WERI-Rb-1 (cell line): ENCODE data around the gene UBB.
"Not testable (repeated sequence)": the region's sequence is repeated elsewhere in the genome, so short reads cannot be mapped to it uniquely, and the experiment has no call there.

Experiments
- DNase-seq: peaks from one replicate; pipeline ENCODE4 v3.0.0-alpha.2; 2020
- H3K27ac ChIP-seq: fragments of 250-450 bp; sonication (Bioruptor Pico); 2 replicates; pipeline ENCODE4 v1.5.1; 2020; ENCODE audit warnings: mild to moderate bottlenecking, moderate library complexity
- H3K27me3 ChIP-seq: fragments of 250-450 bp; sonication (Bioruptor Pico); 2 replicates; pipeline ENCODE4 v1.5.1; 2021; ENCODE audit warnings: mild to moderate bottlenecking, low read depth, moderate library complexity; ENCODE audit not compliant: insufficient read depth, severe bottlenecking
- H3K36me3 ChIP-seq: fragments of 250-450 bp; sonication (Bioruptor Pico); 2 replicates; pipeline ENCODE4 v1.5.1; 2020; ENCODE audit warnings: mild to moderate bottlenecking, moderate library complexity
- H3K4me3 ChIP-seq: 2 replicates; pipeline ENCODE4 v1.5.1; 2011; ENCODE audit warnings: low read depth, mild to moderate bottlenecking, control low read depth, low read length
- H3K9me3 ChIP-seq: fragments of 250-450 bp; sonication (Bioruptor Pico); 2 replicates; pipeline ENCODE4 v1.5.1; 2021; ENCODE audit warnings: mild to moderate bottlenecking, moderate library complexity; ENCODE audit not compliant: severe bottlenecking
- TF ChIP-seq, protein P1 (sequence below): IDR thresholded peaks from 2 replicates; pipeline ENCODE4 v1.5.1; 2011; ENCODE audit warnings: low read depth, mild to moderate bottlenecking, control low read depth, inconsistent platforms, low read length

UBB gene

GRCh38 chr17:16391451-16391850, 10.6 kb downstream of the UBB start:
- no peak for DNase-seq
- H3K36me3 ChIP-seq = no peaks in the 10 kb centered on the region
- H3K4me3 ChIP-seq = no peak overlapping the region
- no peaks in the 10 kb centered on the region for H3K27me3 ChIP-seq
- H3K27ac ChIP-seq = no peak overlapping the region
- TF ChIP-seq, protein P1, sequence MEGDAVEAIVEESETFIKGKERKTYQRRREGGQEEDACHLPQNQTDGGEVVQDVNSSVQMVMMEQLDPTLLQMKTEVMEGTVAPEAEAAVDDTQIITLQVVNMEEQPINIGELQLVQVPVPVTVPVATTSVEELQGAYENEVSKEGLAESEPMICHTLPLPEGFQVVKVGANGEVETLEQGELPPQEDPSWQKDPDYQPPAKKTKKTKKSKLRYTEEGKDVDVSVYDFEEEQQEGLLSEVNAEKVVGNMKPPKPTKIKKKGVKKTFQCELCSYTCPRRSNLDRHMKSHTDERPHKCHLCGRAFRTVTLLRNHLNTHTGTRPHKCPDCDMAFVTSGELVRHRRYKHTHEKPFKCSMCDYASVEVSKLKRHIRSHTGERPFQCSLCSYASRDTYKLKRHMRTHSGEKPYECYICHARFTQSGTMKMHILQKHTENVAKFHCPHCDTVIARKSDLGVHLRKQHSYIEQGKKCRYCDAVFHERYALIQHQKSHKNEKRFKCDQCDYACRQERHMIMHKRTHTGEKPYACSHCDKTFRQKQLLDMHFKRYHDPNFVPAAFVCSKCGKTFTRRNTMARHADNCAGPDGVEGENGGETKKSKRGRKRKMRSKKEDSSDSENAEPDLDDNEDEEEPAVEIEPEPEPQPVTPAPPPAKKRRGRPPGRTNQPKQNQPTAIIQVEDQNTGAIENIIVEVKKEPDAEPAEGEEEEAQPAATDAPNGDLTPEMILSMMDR = no peak
- H3K9me3 ChIP-seq = no peaks in the 10 kb centered on the region

GRCh38 chr17:16392491-16392890, 11.6 kb downstream of the UBB start:
- H3K4me3 ChIP-seq, H3K27ac ChIP-seq, H3K27me3 ChIP-seq, H3K9me3 ChIP-seq, H3K36me3 ChIP-seq, DNase-seq: not testable (repeated sequence)

DNA sequence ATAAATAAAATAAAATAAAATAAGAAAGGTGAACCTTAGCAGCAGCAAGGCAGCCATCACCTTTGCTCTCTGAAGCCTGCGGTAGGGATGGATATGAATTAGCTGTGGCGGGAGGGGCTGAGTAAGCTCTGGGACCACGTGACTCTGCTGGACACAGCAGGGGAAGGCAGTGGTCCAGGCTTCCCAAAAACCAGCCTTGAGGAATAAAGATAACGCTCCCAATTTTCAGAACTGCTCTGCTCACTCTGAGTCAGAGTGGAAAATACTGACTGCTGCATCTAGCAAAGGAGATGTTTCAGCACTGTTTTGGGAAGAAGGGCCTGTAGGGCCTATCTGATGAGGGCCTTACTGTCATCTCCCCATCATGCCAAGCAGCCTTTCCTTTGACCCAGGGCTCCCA, 15.0 kb downstream of the UBB start:
- H3K27me3 ChIP-seq, H3K9me3 ChIP-seq, H3K4me3 ChIP-seq, H3K36me3 ChIP-seq, DNase-seq: not testable (repeated sequence)
- H3K27ac ChIP-seq = peak overlapping the region; percentile 57

DNA sequence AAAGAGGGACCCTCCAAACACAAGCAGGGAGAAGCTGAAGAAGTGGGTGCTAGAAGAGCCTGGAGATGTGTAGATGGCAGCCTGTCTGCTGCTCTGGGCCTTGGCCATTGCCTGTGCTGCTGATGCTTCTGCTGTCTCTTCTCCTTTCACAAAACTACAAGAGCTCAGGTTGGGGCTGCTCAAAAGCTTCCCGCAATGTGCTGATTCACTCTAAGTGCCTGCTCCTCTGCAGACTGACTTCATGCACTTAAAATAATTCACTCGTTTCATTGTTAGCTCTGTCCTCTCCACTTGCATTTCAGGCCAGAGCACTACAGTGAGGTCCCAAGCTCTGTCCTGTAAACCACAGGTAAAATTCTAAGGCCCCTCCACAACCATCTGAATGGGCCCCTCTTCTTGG, 15.8 kb downstream of the UBB start:
- not testable (repeated sequence) for H3K9me3 ChIP-seq, H3K36me3 ChIP-seq, DNase-seq, H3K27me3 ChIP-seq, H3K4me3 ChIP-seq
- H3K27ac ChIP-seq = peak overlapping the region; percentile 57; the same call in 1 of the 2 replicates

GRCh38 chr17:16398270-16399267, 17.7 kb downstream of the UBB start:
- Histone ChIP-seq H3K4me3 (no peak overlapping the region), H3K27ac (peak overlapping the region; percentile 29; the same call in 1 of the 2 replicates)
- TF ChIP-seq, protein P1 = no peak

GRCh38 chr17:16403847-16404246, 23.0 kb downstream of the UBB start:
- DNase-seq, H3K9me3 ChIP-seq, H3K36me3 ChIP-seq, H3K4me3 ChIP-seq, H3K27me3 ChIP-seq, H3K27ac ChIP-seq: not testable (repeated sequence)

More at GRCh38 chr17:16398270-16399267, 17.7 kb downstream of the UBB start:
- H3K9me3 ChIP-seq = no peaks in the 10 kb centered on the region
- H3K36me3 ChIP-seq = no peaks in the 10 kb centered on the region
- no peak for DNase-seq
- H3K27me3 ChIP-seq = no peaks in the 10 kb centered on the region

- no peak for DNase-seq
- H3K27ac ChIP-seq = no peak overlapping the region
- H3K36me3 ChIP-seq = no peaks in the 10 kb centered on the region
- no peaks in the 10 kb centered on the region for H3K9me3 ChIP-seq
- TF ChIP-seq, protein P1 = no peak
- no peaks in the 10 kb centered on the region for H3K27me3 ChIP-seq
- H3K4me3 ChIP-seq = no peak overlapping the region
Observed at GRCh38 chr17:16406742-16407674, 26.1 kb downstream of the UBB start.
